ENCODE data around the gene ARAP1. TPM values are rescaled to one million over a fixed set of nuclear protein-coding genes. Genes with fewer than 3 reads are reported as not detected.

The ARAP1 gene
- total RNA-seq, 1 donor from 2014 or later = 49.5 TPM

- no peak for FAIRE-seq
- no peak for TF ChIP-seq CTCF (IDR thresholded peaks at IDR 0.05; ENCODE audit: insufficient read depth, low read length, severe bottlenecking)
- DNase-seq (ENCODE audit: low read depth) = no peak
- Histone ChIP-seq H3K36me3 (ENCODE audit: control insufficient read depth, insufficient read depth, low read length) (peaks cover 22% of the 10 kb centered on the region), H3K27me3 (ENCODE audit: control insufficient read depth, insufficient read depth, low read length) (no peaks in the 10 kb centered on the region), H3K4me3 (ENCODE audit: low read depth, low read length) (no peak overlapping the region)
Measured at GRCh38 chr11:72719144-72719543, 33.1 kb downstream of the ARAP1 start.

- Histone ChIP-seq H3K4me3 (ENCODE audit: low read depth, low read length) (no peak overlapping the region), H3K36me3 (ENCODE audit: control insufficient read depth, insufficient read depth, low read length) (peaks cover 26% of the 10 kb centered on the region), H3K27me3 (ENCODE audit: control insufficient read depth, insufficient read depth, low read length) (no peaks in the 10 kb centered on the region)
- TF ChIP-seq CTCF (IDR thresholded peaks at IDR 0.05; ENCODE audit: insufficient read depth, low read length, severe bottlenecking) = no peak
- DNase-seq (ENCODE audit: low read depth) = no peak
- FAIRE-seq = no peak
Measured at GRCh38 chr11:72718101-72718501, 34.1 kb downstream of the ARAP1 start.

GRCh38 chr11:72716788-72717435 is 35.3 kb downstream of the ARAP1 start:
- Histone ChIP-seq H3K4me3 (ENCODE audit: low read depth, low read length) (no peak overlapping the region), H3K27me3 (ENCODE audit: control insufficient read depth, insufficient read depth, low read length) (no peaks in the 10 kb centered on the region), H3K36me3 (ENCODE audit: control insufficient read depth, insufficient read depth, low read length) (peaks cover 36% of the 10 kb centered on the region)
- TF ChIP-seq CTCF (IDR thresholded peaks at IDR 0.05; ENCODE audit: insufficient read depth, low read length, severe bottlenecking) = no peak
- FAIRE-seq (no peak), DNase-seq (ENCODE audit: low read depth) (no peak)

GRCh38 chr11:72716290-72716689 is 35.9 kb downstream of the ARAP1 start:
- FAIRE-seq (no peak), DNase-seq (ENCODE audit: low read depth) (no peak)
- Histone ChIP-seq H3K27me3 (ENCODE audit: control insufficient read depth, insufficient read depth, low read length) (no peaks in the 10 kb centered on the region), H3K4me3 (ENCODE audit: low read depth, low read length) (no peak overlapping the region), H3K36me3 (ENCODE audit: control insufficient read depth, insufficient read depth, low read length) (peaks cover 37% of the 10 kb centered on the region)
- no peak for TF ChIP-seq CTCF (IDR thresholded peaks at IDR 0.05; ENCODE audit: insufficient read depth, low read length, severe bottlenecking)

- FAIRE-seq = no peak
- H3K27me3 ChIP-seq (ENCODE audit: control insufficient read depth, insufficient read depth, low read length) = no peaks in the 10 kb centered on the region
- no peak for DNase-seq (ENCODE audit: low read depth)
- no peak for TF ChIP-seq CTCF (IDR thresholded peaks at IDR 0.05; ENCODE audit: insufficient read depth, low read length, severe bottlenecking)
- peaks cover 59% of the 10 kb centered on the region for H3K36me3 ChIP-seq (ENCODE audit: control insufficient read depth, insufficient read depth, low read length)
- H3K4me3 ChIP-seq (ENCODE audit: low read depth, low read length) = no peak overlapping the region
Measured at GRCh38 chr11:72712841-72713240, 39.4 kb downstream of the ARAP1 start.

- no peak overlapping the region for H3K4me3 ChIP-seq (ENCODE audit: low read depth, low read length)
- no peak for TF ChIP-seq CTCF (IDR thresholded peaks at IDR 0.05; ENCODE audit: insufficient read depth, low read length, severe bottlenecking)
- FAIRE-seq (no peak), DNase-seq (ENCODE audit: low read depth) (no peak)
- H3K36me3 ChIP-seq (ENCODE audit: control insufficient read depth, insufficient read depth, low read length) = peaks cover 59% of the 10 kb centered on the region
- no peaks in the 10 kb centered on the region for H3K27me3 ChIP-seq (ENCODE audit: control insufficient read depth, insufficient read depth, low read length)
Measured at GRCh38 chr11:72712168-72712751, 39.9 kb downstream of the ARAP1 start.

Measured in bronchial epithelial cell (primary cell).